ENCODE measurements around the gene PRPH.
"Not testable (repeated sequence)": the region's sequence is repeated elsewhere in the genome, so short reads cannot be mapped to it uniquely, and the experiment has no call there.

- not testable (repeated sequence) for TF ChIP-seq CTCF (IDR thresholded peaks at IDR 0.05; ENCODE audit: insufficient read depth, low read length, poor library complexity, severe bottlenecking); EZH2phosphoT487 (conservative IDR thresholded peaks at IDR 0.05; ENCODE audit: low read length)
Observed at GRCh38 chr12:49317118-49317517, 22.2 kb downstream of the PRPH start.
